Measurements from ENCODE around the gene HOXC9.

GRCh38 chr12:54030442-54030801 lies 30.5 kb downstream of the HOXC9 start:
- no peak for TF ChIP-seq CTCF (conservative IDR thresholded peaks at IDR 0.05 in 1 of 2, IDR thresholded peaks at IDR 0.05 in 1 of 2; ENCODE audit: extremely low read depth in 1 of 2, insufficient read depth in 1 of 2, low read depth in 1 of 2, low read length in 2 of 2)
- no peak for TF ChIP-seq EZH2 (IDR thresholded peaks at IDR 0.05; ENCODE audit: borderline replicate concordance, low read length)

Data from mammary epithelial cell (primary cell).